Spleen (tissue), 11 donors: ENCODE data around the gene PRKCA. TPM values are rescaled to one million over a fixed set of nuclear protein-coding genes. Genes with fewer than 3 reads are reported as not detected.

Experiments
- DNase-seq: peaks from one replicate; pipeline ENCODE4 v3.0.0-alpha.2; 2020
- H3K27ac ChIP-seq, 8 donors: fragments of 200-600 bp; sonication (generic) in 7 of 8; 1 replicate in 4 of 8; 2 replicates in 4 of 8; pipeline versions ENCODE4 v1.5.0 to v1.8.0; 2016 to 2021; ENCODE audit warnings: inconsistent platforms in 4 of 8, mild to moderate bottlenecking in 4 of 8, moderate library complexity in 1 of 8
- H3K27me3 ChIP-seq, 7 donors: fragments of 200-600 bp; sonication (generic) in 6 of 7; replicated peaks in 1 of 7; 1 replicate in 4 of 7; 2 replicates in 3 of 7; pipeline versions ENCODE4 v1.5.0 to v1.8.0; 2016 to 2021; ENCODE audit warnings: inconsistent platforms in 3 of 7, mild to moderate bottlenecking in 1 of 7
- H3K36me3 ChIP-seq, 6 donors: fragments of 200-600 bp; sonication (generic) in 5 of 6; 1 replicate in 4 of 6; 2 replicates in 2 of 6; pipeline versions ENCODE4 v1.5.0 to v1.8.0; 2016 to 2021; ENCODE audit warnings: inconsistent platforms in 2 of 6
- H3K4me1 ChIP-seq, 6 donors: fragments of 200-600 bp; sonication (generic) in 5 of 6; 1 replicate in 3 of 6; 2 replicates in 3 of 6; pipeline versions ENCODE4 v1.5.0 to v1.8.0; 2016 to 2021; ENCODE audit warnings: inconsistent platforms in 3 of 6
- H3K4me3 ChIP-seq, 8 donors: fragments of 200-600 bp; sonication (generic) in 7 of 8; 1 replicate in 4 of 8; 2 replicates in 4 of 8; pipeline versions ENCODE4 v1.5.0 to v1.8.0; 2016 to 2021; ENCODE audit warnings: inconsistent platforms in 4 of 8, mild to moderate bottlenecking in 4 of 8, moderate library complexity in 2 of 8
- H3K9me3 ChIP-seq, 8 donors: fragments of 200-600 bp; sonication (generic) in 7 of 8; 1 replicate in 4 of 8; 2 replicates in 4 of 8; pipeline versions ENCODE4 v1.5.0 to v1.8.0; 2016 to 2021; ENCODE audit warnings: inconsistent platforms in 4 of 8
- POLR2A ChIP-seq, 3 donors: fragments of 450-650 bp; IDR thresholded peaks; one replicate each; pipeline ENCODE4 v1.5.1; 2017; ENCODE audit warnings: antibody characterized with exemption in 3 of 3, mild to moderate bottlenecking in 1 of 3
- POLR2AphosphoS5 ChIP-seq, 3 donors: sonication (generic); formaldehyde crosslinking; IDR thresholded peaks; one replicate each; pipeline ENCODE4 v1.5.1; 2017; ENCODE audit warnings: antibody characterized with exemption in 3 of 3
- WGBS, 5 donors: extraction: QIAGEN DNeasy Blood & Tissue Kit in 3 of 5; methylation state at CpG; one replicate each; pipeline versions ENCODE4 v1.1.5 to v1.1.7; 2013 to 2018; 5-methylcytosine and 5-hydroxymethylcytosine counted together
- intact Hi-C: fragments of 100-400 bp; cut with DNase I; formaldehyde crosslinking; loops from one replicate; pipeline ENCODE4 v1.15.0; 2023; ENCODE audit warnings: low total_unique reads
- polyA plus RNA-seq, 3 donors: library from polyadenylated mRNA; stranded (reverse); fragments of 200-250 nt; gene quantifications; one replicate each; pipeline ENCODE4 v1.2.1, GENCODE V29; 2013
- total RNA-seq, 7 donors: library from RNA; depleted of rRNA in 3 of 7; stranded (reverse); fragments of >200 nt in 3 of 7; fragmentation: NEBNext Ultra II Directional in 4 of 7; extraction: Animal tissue kit (Norgen Biotek cat#: 25700) in 4 of 7; gene quantifications; one replicate each; pipeline versions ENCODE4 v1.1.0 to v1.2.1, GENCODE V29; 2016 to 2021
- TF ChIP-seq, protein P1 (sequence below), 11 experiments: fragments of 200-600 bp in 7 of 11; fragments of 450-650 bp in 4 of 11; sonication (generic) in 4 of 11; IDR thresholded peaks in 8 of 11; conservative IDR thresholded peaks in 3 of 11; 1 replicate in 7 of 11; 2 replicates in 4 of 11; pipeline versions ENCODE4 v1.4.0 to v1.8.0; 2016 to 2021; ENCODE audit warnings: antibody characterized with exemption in 11 of 11, inconsistent platforms in 4 of 11, mild to moderate bottlenecking in 1 of 11
- donor health status: healthy with polysubstance abuse.
- donor health status: DM: no; HTN: no; CAD: no; lungs with moderate emphysema.
- donor health status: DM: no; HTN: no; CAD: no.
- donor health status: Bipolar disorder and iron deficiency.
- donor health status: healthy.
- donor health status: DM: no; HTN: no; CAD: no.
- donor health status: DM: yes; HTN: yes; CAD: no.

The PRKCA gene
- total and polyA plus RNA-seq, 10 donors = 1.7 to 59.7 (median 31.2) TPM

DNA sequence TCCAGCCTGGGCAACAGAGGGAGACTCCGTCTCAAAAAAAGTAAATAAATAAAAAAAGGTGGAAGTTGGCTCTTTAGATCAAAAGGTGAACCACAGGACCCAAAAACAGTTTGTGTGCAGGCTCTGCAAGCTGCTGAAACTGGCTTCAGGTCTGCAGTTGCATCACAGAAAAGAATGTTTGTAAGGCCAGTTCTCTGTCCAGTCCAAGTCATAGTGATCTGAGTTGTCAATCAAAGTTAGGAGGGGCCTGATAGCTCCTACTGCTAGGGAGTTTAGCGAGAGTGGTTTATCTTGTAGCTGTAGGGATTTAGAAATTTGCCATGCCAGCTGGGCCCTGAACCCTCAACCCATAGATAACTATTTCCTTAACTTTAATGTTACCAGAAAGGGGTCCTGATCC, 431.3 kb downstream of the PRKCA start:
- intact Hi-C loops = no loop called here
- Histone ChIP-seq H3K36me3 (peaks cover 0 to 48% (median 3%) of the 10 kb centered on the region in 6 donors), H3K27ac (no peak overlapping the region), H3K9me3 (no peaks in the 10 kb centered on the region), H3K27me3 (no peaks in the 10 kb centered on the region), H3K4me3 (no peak overlapping the region), H3K4me1 (no peaks in the 10 kb centered on the region)
- TF ChIP-seq POLR2A (IDR thresholded peaks at IDR 0.05) (no peak), POLR2AphosphoS5 (IDR thresholded peaks at IDR 0.05) (no peak)
- TF ChIP-seq, protein P1, sequence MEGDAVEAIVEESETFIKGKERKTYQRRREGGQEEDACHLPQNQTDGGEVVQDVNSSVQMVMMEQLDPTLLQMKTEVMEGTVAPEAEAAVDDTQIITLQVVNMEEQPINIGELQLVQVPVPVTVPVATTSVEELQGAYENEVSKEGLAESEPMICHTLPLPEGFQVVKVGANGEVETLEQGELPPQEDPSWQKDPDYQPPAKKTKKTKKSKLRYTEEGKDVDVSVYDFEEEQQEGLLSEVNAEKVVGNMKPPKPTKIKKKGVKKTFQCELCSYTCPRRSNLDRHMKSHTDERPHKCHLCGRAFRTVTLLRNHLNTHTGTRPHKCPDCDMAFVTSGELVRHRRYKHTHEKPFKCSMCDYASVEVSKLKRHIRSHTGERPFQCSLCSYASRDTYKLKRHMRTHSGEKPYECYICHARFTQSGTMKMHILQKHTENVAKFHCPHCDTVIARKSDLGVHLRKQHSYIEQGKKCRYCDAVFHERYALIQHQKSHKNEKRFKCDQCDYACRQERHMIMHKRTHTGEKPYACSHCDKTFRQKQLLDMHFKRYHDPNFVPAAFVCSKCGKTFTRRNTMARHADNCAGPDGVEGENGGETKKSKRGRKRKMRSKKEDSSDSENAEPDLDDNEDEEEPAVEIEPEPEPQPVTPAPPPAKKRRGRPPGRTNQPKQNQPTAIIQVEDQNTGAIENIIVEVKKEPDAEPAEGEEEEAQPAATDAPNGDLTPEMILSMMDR (IDR thresholded peaks at IDR 0.05 in 8 of 11, conservative IDR thresholded peaks at IDR 0.05 in 3 of 11) = no peak
- 85 to 96% (median 93%) methylated on average over 2 of the region's 2 CpGs for WGBS, 5 donors
- no peak for DNase-seq

DNA sequence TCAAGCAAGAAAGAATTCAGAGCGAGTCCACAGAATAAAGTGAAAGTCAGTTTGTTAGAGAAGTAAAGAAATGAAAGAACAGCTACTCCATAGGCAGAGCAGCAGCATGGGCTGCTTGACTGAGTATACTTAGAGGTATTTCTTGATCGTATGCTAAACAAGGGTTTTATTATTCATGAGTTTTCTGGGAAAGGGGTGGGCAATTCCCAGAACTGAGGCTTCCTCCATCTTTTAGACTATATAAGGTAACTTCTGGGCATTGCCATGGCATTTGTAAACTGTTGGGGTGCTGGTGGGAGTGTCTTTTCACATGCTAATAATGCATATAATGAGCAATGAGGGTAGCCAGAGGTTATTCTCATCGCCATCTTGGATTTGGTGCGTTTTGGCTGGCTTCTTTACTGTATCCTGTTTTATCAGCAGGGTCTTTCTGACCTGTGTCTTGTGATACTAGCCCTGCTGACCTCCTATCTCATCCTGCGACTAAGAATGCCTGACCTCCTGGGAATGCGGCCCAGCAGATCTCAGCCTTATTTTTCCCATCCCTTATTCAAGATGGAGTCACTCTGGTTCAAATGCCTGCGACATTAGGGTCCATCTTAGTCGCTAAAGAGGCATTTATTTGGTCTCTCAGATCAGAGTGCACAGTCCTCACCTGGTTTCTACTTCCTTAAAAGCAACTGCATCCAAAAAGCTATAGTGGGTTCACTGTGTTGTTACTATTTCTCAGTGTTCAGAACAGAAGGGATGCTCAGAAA, 432.0 kb downstream of the PRKCA start:
- DNase-seq = no peak
- Histone ChIP-seq H3K9me3 (no peaks in the 10 kb centered on the region), H3K4me1 (no peaks in the 10 kb centered on the region), H3K27me3 (no peaks in the 10 kb centered on the region), H3K36me3 (peaks cover 0 to 54% (median 5%) of the 10 kb centered on the region in 6 donors), H3K27ac (no peak overlapping the region), H3K4me3 (no peak overlapping the region)
- 78 to 87% (median 79%) methylated on average over 8 of the region's 8 CpGs for WGBS, 5 donors
- TF ChIP-seq POLR2AphosphoS5 (IDR thresholded peaks at IDR 0.05) = no peak
- no peak for TF ChIP-seq POLR2A (IDR thresholded peaks at IDR 0.05)
- TF ChIP-seq, protein P1 (IDR thresholded peaks at IDR 0.05 in 8 of 11, conservative IDR thresholded peaks at IDR 0.05 in 3 of 11) = no peak
- intact Hi-C loops = no loop called here

DNA sequence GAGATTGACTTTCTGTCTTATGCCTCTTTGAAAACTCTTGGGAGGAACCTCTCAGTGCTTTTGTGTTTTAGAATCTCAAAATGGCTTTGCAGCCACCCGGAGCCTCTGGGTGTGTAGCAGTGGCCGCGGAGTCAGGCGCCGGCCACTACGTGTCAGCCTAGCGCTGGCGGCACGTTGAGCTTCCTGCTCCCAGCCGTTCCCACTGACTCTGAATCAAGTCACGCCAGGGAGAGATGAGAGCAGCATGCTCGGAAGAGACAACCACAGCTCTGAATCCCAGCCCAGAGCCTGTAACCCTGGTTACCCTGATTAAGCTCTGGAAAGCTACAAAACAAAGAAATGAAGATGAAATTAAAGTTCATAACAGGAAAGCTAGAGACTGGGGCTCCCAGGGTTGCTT, 435.1 kb downstream of the PRKCA start:
- H3K4me3 ChIP-seq = no peak overlapping the region
- peaks cover 0 to 77% (median 15%) of the 10 kb centered on the region in 6 donors for H3K36me3 ChIP-seq
- no peaks in the 10 kb centered on the region for H3K4me1 ChIP-seq
- no peak overlapping the region for H3K27ac ChIP-seq
- TF ChIP-seq POLR2A (IDR thresholded peaks at IDR 0.05) = no peak
- TF ChIP-seq, protein P1 (IDR thresholded peaks at IDR 0.05 in 8 of 11, conservative IDR thresholded peaks at IDR 0.05 in 3 of 11) = peak in 2 of 11 experiments; percentile 17 to 25
- no peaks in the 10 kb centered on the region for H3K27me3 ChIP-seq
- intact Hi-C loops = no loop called here
- 48 to 61% (median 54%) methylated on average over 12 of the region's 12 CpGs for WGBS, 5 donors
- no peaks in the 10 kb centered on the region for H3K9me3 ChIP-seq
- DNase-seq = no peak

DNA sequence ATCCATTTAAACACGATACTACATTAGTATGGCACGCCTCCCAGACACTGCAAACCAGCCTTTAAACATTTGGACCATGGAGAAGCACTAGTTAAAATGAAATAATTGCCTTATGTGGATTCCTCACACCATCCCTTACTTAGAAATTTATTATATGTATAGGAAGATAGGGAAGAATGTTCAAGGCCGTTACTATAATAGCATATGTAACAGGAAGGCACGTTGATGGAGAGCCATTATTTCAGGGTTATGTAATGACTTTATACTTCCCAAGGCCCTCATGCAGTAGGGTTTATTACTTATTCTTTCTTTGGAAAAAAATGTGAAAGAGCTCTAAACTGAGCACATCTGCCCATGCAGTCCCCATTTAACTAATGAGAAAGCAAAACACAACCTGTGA, 435.9 kb downstream of the PRKCA start:
- 73 to 89% (median 80%) methylated on average over 4 of the region's 4 CpGs for WGBS, 5 donors

More for the DNA sequence above, 435.9 kb downstream of the PRKCA start:
- Histone ChIP-seq H3K36me3 (peaks cover 0 to 85% (median 22%) of the 10 kb centered on the region in 6 donors), H3K27me3 (no peaks in the 10 kb centered on the region), H3K27ac (no peak overlapping the region), H3K4me1 (no peaks in the 10 kb centered on the region), H3K9me3 (no peaks in the 10 kb centered on the region), H3K4me3 (no peak overlapping the region)
- intact Hi-C loops = no loop called here
- no peak for DNase-seq
- no peak for TF ChIP-seq POLR2AphosphoS5 (IDR thresholded peaks at IDR 0.05)
